Activated B cell treated with CpG ODN at 0.5 μM for 24 hours (primary cell): ENCODE data around the gene DOCK3. TPM values are rescaled to one million over a fixed set of nuclear protein-coding genes. Genes with fewer than 3 reads are reported as not detected.
"Not testable (repeated sequence)": the region's sequence is repeated elsewhere in the genome, so short reads cannot be mapped to it uniquely, and the experiment has no call there.

Source experiments
- ATAC-seq: fragments of 200-7000 bp; cut with Tn5 transposase; one replicate; pipeline ENCODE4 v1.10.0; 2021; ENCODE audit warnings: low read depth, mild to moderate bottlenecking, moderate library complexity
- CTCF ChIA-PET: fragments of 350-600 bp; sonication (Branson Sonifier 250); formaldehyde crosslinking; loops from one replicate; lab custom pipeline; 2021; ENCODE audit warnings: antibody characterized with exemption; lab: Charles Lee
- POLR2A ChIA-PET: fragments of 350-600 bp; sonication (Branson Sonifier 250); formaldehyde crosslinking; loops from one replicate; lab custom pipeline; 2021; ENCODE audit warnings: antibody characterized with exemption; lab: Charles Lee
- DNase-seq: peaks from one replicate; pipeline ENCODE4 v3.0.0; 2022
- H3K27ac Mint-ChIP-seq: one replicate; pipeline ENCODE4 v1.8.0; 2020; ENCODE audit warnings: mixed read lengths
- H3K27me3 Mint-ChIP-seq: one replicate; pipeline ENCODE4 v1.8.0; 2021; ENCODE audit warnings: mixed read lengths
- H3K36me3 Mint-ChIP-seq: one replicate; pipeline ENCODE4 v1.8.0; 2021; ENCODE audit warnings: low read depth, mixed read lengths
- H3K4me1 Mint-ChIP-seq: one replicate; pipeline ENCODE4 v1.8.0; 2021; ENCODE audit warnings: mixed read lengths
- H3K4me3 Mint-ChIP-seq: one replicate; pipeline ENCODE4 v1.8.0; 2020; ENCODE audit warnings: mild to moderate bottlenecking, mixed read lengths
- H3K9me3 Mint-ChIP-seq: one replicate; pipeline ENCODE4 v1.8.0; 2020; ENCODE audit warnings: mixed read lengths
- intact Hi-C: fragments of 100-400 bp; cut with micrococcal nuclease; formaldehyde crosslinking; loops from one replicate; pipeline ENCODE4 v1.15.1; 2024
- total RNA-seq: library from RNA; stranded (reverse); gene quantifications from 2 replicates; pipeline ENCODE4 v1.2.3, GENCODE V29; 2022
- TF ChIP-seq, protein P1 (sequence below): fragments of 200-600 bp; IDR thresholded peaks from one replicate; pipeline ENCODE4 v1.8.0; 2022; ENCODE audit warnings: antibody characterized with exemption, mild to moderate bottlenecking

DOCK3 gene
- total RNA-seq, 1 donor from 2014 or later, result 0.04 TPM

- intact Hi-C loops, result no loop called here
- no peak for ATAC-seq
- Mint-ChIP-seq H3K27ac (no peak overlapping the region), H3K9me3 (no peaks in the 10 kb centered on the region), H3K4me3 (no peak overlapping the region), H3K27me3 (peaks cover 24% of the 10 kb centered on the region), H3K4me1 (no peaks in the 10 kb centered on the region), H3K36me3 (no peaks in the 10 kb centered on the region)
- TF ChIP-seq, protein P1, sequence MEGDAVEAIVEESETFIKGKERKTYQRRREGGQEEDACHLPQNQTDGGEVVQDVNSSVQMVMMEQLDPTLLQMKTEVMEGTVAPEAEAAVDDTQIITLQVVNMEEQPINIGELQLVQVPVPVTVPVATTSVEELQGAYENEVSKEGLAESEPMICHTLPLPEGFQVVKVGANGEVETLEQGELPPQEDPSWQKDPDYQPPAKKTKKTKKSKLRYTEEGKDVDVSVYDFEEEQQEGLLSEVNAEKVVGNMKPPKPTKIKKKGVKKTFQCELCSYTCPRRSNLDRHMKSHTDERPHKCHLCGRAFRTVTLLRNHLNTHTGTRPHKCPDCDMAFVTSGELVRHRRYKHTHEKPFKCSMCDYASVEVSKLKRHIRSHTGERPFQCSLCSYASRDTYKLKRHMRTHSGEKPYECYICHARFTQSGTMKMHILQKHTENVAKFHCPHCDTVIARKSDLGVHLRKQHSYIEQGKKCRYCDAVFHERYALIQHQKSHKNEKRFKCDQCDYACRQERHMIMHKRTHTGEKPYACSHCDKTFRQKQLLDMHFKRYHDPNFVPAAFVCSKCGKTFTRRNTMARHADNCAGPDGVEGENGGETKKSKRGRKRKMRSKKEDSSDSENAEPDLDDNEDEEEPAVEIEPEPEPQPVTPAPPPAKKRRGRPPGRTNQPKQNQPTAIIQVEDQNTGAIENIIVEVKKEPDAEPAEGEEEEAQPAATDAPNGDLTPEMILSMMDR, result no peak
- DNase-seq, result no peak
- ChIA-PET CTCF (no interaction called here), POLR2A (no interaction called here)
Observed at GRCh38 chr3:50792568-50792967, 117.8 kb downstream of the DOCK3 start.

GRCh38 chr3:50803805-50804204, 129.1 kb downstream of the DOCK3 start:
- POLR2A ChIA-PET, intact Hi-C loops, H3K27ac Mint-ChIP-seq, H3K4me1 Mint-ChIP-seq, H3K4me3 Mint-ChIP-seq, CTCF ChIA-PET, DNase-seq, H3K36me3 Mint-ChIP-seq, ATAC-seq, H3K27me3 Mint-ChIP-seq: not testable (repeated sequence)
- peaks cover 37% of the 10 kb centered on the region for H3K9me3 Mint-ChIP-seq

- ATAC-seq, H3K4me1 Mint-ChIP-seq, H3K27ac Mint-ChIP-seq, DNase-seq, H3K4me3 Mint-ChIP-seq, CTCF ChIA-PET, H3K27me3 Mint-ChIP-seq, H3K36me3 Mint-ChIP-seq, POLR2A ChIA-PET, intact Hi-C loops: not testable (repeated sequence)
- peaks cover 31% of the 10 kb centered on the region for H3K9me3 Mint-ChIP-seq
Observed at GRCh38 chr3:50804376-50804775, 129.6 kb downstream of the DOCK3 start.

DNA sequence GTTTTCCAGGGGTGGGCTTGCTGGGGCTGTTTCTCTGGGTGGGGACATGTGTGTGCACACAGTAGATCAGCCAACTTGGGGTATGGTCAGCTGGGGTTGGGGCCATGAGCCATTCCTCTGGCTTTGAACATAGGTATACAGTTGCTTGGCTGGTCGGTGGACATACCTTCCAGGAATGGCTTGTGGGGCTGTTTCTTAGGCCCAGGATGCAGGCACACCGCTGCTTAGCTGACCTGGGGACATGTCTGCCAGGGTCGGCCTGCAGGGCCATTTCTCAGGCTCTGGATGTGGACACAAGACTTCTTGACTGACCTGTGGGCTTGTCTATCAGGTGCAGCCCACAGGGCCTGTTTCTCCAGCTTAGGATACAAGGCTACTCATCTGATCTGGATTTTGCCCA, 130.6 kb downstream of the DOCK3 start:
- H3K27ac Mint-ChIP-seq, result peak overlapping the region; percentile 59
- no peaks in the 10 kb centered on the region for H3K4me1 Mint-ChIP-seq
- POLR2A ChIA-PET, result no interaction called here
- TF ChIP-seq, protein P1, result no peak
- no peak for DNase-seq
- H3K4me3 Mint-ChIP-seq, result no peak overlapping the region
- CTCF ChIA-PET, result no interaction called here
- intact Hi-C loops, result no loop called here
- H3K9me3 Mint-ChIP-seq, result peaks cover 22% of the 10 kb centered on the region
- no peaks in the 10 kb centered on the region for H3K27me3 Mint-ChIP-seq
- no peak for ATAC-seq
- no peaks in the 10 kb centered on the region for H3K36me3 Mint-ChIP-seq

DNA sequence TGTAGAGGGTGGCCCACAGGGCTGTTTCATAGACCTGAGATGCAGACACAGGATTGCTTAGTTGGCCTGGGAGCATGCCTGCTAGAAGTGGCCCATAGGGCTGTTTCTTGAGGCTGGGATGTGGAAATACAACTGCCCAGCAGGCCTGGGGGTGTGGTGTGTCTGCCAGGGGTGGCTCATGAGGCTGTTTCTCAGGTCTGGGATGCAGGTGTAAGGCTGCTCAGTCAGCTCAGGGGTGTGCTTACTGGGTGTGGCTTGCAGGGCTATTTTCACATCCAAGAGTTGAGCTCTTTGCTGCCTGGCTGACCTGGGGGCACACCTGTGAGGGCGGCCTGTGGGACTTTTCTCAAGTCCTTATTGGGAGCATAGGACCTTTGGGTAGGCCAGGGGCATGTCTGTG, 131.3 kb downstream of the DOCK3 start:
- no peak for DNase-seq
- no peak overlapping the region for H3K27ac Mint-ChIP-seq
- no peak overlapping the region for H3K4me3 Mint-ChIP-seq
- H3K4me1 Mint-ChIP-seq, result no peaks in the 10 kb centered on the region
- ChIA-PET CTCF (no interaction called here), POLR2A (no interaction called here)
- H3K27me3 Mint-ChIP-seq, result no peaks in the 10 kb centered on the region
- TF ChIP-seq, protein P1, result no peak
- no peaks in the 10 kb centered on the region for H3K36me3 Mint-ChIP-seq
- ATAC-seq, result no peak
- intact Hi-C loops, result no loop called here
- H3K9me3 Mint-ChIP-seq, result peaks cover 17% of the 10 kb centered on the region

DNA sequence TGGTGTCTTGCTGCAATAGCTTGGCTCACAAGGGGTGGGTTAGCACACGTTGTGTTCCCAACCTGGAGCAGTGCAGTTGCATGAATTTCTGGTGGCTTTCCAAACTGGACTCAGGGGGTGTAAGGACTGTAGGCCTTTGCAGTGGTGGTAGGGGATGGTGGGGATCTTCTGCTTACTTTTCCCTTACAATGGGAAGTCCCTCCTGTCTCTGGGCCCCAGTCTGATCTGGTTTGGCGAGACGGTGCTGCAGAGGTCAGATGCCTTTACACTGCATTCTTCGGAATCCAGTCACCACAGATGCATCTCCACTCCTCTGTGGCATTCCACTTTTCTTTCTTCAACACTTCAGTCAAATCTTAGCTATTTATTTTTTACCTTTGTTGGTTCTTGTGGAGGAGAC, 132.1 kb downstream of the DOCK3 start:
- Mint-ChIP-seq H3K4me3 (no peak overlapping the region), H3K36me3 (no peaks in the 10 kb centered on the region), H3K27ac (no peak overlapping the region), H3K27me3 (no peaks in the 10 kb centered on the region), H3K9me3 (peaks cover 13% of the 10 kb centered on the region), H3K4me1 (no peaks in the 10 kb centered on the region)
- POLR2A ChIA-PET, result no interaction called here
- DNase-seq (no peak), ATAC-seq (no peak)
- intact Hi-C loops, result no loop called here
- CTCF ChIA-PET, result no interaction called here
- TF ChIP-seq, protein P1, result no peak
